Osteoblast (primary cell): Measurements from ENCODE around the gene RPL10A. TPM values are rescaled to one million over a fixed set of nuclear protein-coding genes. Genes with fewer than 3 reads are reported as not detected.

ENCODE experiments used
- DNase-seq: peaks from one replicate; pipeline ENCODE4 v3.0.0; 2011; ENCODE audit warnings: low spot score, mixed read lengths; ENCODE audit not compliant: insufficient read length; ENCODE audit errors: missing footprints
- H2AFZ ChIP-seq: 2 replicates; pipeline ENCODE4 v1.6.0; 2011; ENCODE audit warnings: mild to moderate bottlenecking, low read length
- H3K27ac ChIP-seq: 2 replicates; pipeline ENCODE4 v1.5.1; 2011; ENCODE audit warnings: mild to moderate bottlenecking, low read depth, low read length, moderate library complexity
- H3K27me3 ChIP-seq: 2 replicates; pipeline ENCODE4 v1.6.0; 2012; ENCODE audit warnings: mild to moderate bottlenecking, control low read depth, inconsistent platforms, low read length, moderate library complexity; ENCODE audit not compliant: insufficient read depth
- H3K36me3 ChIP-seq: 2 replicates; pipeline ENCODE4 v1.5.1; 2011; ENCODE audit warnings: mild to moderate bottlenecking, low read length, control low read depth, moderate library complexity; ENCODE audit not compliant: insufficient read depth
- H3K4me1 ChIP-seq: 2 replicates; pipeline ENCODE4 v1.5.1; 2011; ENCODE audit warnings: mild to moderate bottlenecking, low read length, control low read depth, moderate library complexity; ENCODE audit not compliant: insufficient read depth
- H3K4me2 ChIP-seq: 2 replicates; pipeline ENCODE4 v1.6.0; 2011; ENCODE audit warnings: mild to moderate bottlenecking, low read length; ENCODE audit not compliant: insufficient read depth
- H3K4me3 ChIP-seq: fragments of 200-600 bp; sonication (generic); 3 replicates; pipeline ENCODE4 v1.5.1; 2012; ENCODE audit warnings: mild to moderate bottlenecking, low read length, inconsistent platforms; ENCODE audit not compliant: insufficient read depth
- H3K79me2 ChIP-seq: 2 replicates; pipeline ENCODE4 v1.6.0; 2012; ENCODE audit warnings: mild to moderate bottlenecking, low read length, control low read depth, inconsistent platforms; ENCODE audit not compliant: insufficient read depth
- H3K9me3 ChIP-seq: 2 replicates; pipeline ENCODE4 v1.5.1; 2011; ENCODE audit warnings: low read depth, low read length, control low read depth
- H4K20me1 ChIP-seq: 2 replicates; pipeline ENCODE4 v1.6.0; 2012; ENCODE audit warnings: mild to moderate bottlenecking, low read length, control low read depth; ENCODE audit not compliant: insufficient read depth
- CTCF ChIP-seq: IDR thresholded peaks from 2 replicates; pipeline ENCODE4 v1.5.1; 2011; ENCODE audit warnings: mild to moderate bottlenecking, low read depth, low read length, moderate library complexity; ENCODE audit errors: extremely low read depth
- small RNA-seq: library from RNA; depleted of rRNA; stranded (forward); fragments of <200 nt; gene quantifications from one replicate; pipeline ENCODE3, GENCODE V24; 2012
- total RNA-seq: library from RNA; depleted of rRNA; stranded (reverse); fragments of >200 nt; gene quantifications from 2 replicates; pipeline ENCODE4 v1.2.3, GENCODE V29; 2012

RPL10A gene
- total RNA-seq, 1 donor, result 1,373 TPM

DNA sequence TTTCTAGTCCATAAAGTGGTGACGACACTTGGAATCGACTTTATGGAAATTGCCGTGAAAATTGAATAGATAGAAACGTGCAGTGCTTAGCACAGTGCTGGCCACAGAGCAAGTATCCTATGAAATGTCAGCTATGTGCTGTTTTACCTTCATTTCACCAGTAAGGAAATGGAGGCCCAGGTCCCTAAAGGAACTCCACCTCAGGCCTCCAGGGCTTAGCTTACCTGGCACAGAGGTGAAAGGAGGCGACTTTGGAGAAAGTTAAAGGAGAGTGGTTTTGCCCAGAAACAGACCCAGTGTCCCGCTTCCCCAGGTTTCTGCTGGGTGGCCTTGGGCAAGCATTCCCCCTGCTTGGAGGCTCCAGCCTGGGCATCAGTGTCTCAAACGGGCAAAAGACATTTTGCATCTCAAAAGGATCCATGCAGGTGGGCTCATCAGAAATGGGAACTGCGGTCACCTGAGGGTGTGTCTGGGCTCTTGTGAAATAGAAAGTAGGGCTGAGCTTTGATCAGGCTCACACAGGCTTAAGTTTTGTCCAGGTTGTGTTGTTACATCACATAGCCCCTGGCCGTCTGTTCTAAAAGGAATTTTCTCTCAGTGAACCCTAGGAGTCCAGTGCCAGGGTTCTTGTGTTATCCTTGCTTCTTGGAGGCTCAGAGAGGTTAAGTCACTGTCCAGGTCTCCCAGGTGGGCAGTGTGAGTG lies 51.3 kb downstream of the RPL10A start:
- H3K27ac ChIP-seq, result no peak overlapping the region

More for the DNA sequence above, 51.3 kb downstream of the RPL10A start:
- Histone ChIP-seq H3K9me3 (no peaks in the 10 kb centered on the region), H3K27me3 (peaks cover 9% of the 10 kb centered on the region), H4K20me1 (no peaks in the 10 kb centered on the region), H2AFZ (no peak overlapping the region), H3K36me3 (no peaks in the 10 kb centered on the region), H3K4me3 (no peak overlapping the region), H3K4me1 (no peaks in the 10 kb centered on the region), H3K79me2 (no peaks in the 10 kb centered on the region), H3K4me2 (no peak overlapping the region)
- TF ChIP-seq CTCF, result no peak
- no peak for DNase-seq

Small RNAs within 50 kb of the gene (small RNA-seq; reads per million reads assigned to genes)
- not detected for gene MIR7111

Other genes with a start within 250 kb of the RPL10A start
- gene ZNF76, start 208.7 kb upstream of the RPL10A start, total RNA-seq, result 19.9 and 22.7 TPM in 2 replicates
- gene DEF6, start 170.6 kb upstream of the RPL10A start, total RNA-seq, result 0.29 and 0.72 TPM in 2 replicates
- gene PPARD, start 125.8 kb upstream of the RPL10A start, total RNA-seq, result 12.3 and 13.3 TPM in 2 replicates
- 13.8 and 16.6 TPM in 2 replicates for gene FANCE, start 16.1 kb upstream of the RPL10A start, total RNA-seq
- gene TEAD3, start 28.7 kb downstream of the RPL10A start, total RNA-seq, result 10.9 and 11.2 TPM in 2 replicates
- gene TULP1, start 44.5 kb downstream of the RPL10A start, total RNA-seq, result not detected in 2 replicates
- gene FKBP5, start 220.5 kb downstream of the RPL10A start, total RNA-seq, result 5.1 and 6.2 TPM in 2 replicates